Measurements from ENCODE around the gene YBX1. TPM values are rescaled to one million over a fixed set of nuclear protein-coding genes. Genes with fewer than 3 reads are reported as not detected.

YBX1 gene
- total and polyA plus RNA-seq, 2 of the 13 experiments (the other 11 are each of a cell fraction or from before 2014, with no cell fraction given) = 339 to 628 TPM

- peak; percentile 95 for TF ChIP-seq DR1 (CRISPR knock-in tag; IDR thresholded peaks at IDR 0.05)
- TF ChIP-seq ZNF816 (CRISPR knock-in tag; IDR thresholded peaks at IDR 0.05; ENCODE audit: borderline replicate concordance) = peak; percentile 73; the same call in 1 of the 2 replicates
- TF ChIP-seq, protein P1, sequence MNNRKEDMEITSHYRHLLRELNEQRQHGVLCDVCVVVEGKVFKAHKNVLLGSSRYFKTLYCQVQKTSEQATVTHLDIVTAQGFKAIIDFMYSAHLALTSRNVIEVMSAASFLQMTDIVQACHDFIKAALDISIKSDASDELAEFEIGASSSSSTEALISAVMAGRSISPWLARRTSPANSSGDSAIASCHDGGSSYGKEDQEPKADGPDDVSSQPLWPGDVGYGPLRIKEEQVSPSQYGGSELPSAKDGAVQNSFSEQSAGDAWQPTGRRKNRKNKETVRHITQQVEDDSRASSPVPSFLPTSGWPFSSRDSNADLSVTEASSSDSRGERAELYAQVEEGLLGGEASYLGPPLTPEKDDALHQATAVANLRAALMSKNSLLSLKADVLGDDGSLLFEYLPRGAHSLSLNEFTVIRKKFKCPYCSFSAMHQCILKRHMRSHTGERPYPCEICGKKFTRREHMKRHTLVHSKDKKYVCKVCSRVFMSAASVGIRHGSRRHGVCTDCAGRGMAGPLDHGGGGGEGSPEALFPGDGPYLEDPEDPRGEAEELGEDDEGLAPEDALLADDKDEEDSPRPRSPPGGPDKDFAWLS (CRISPR knock-in tag; IDR thresholded peaks at IDR 0.05; ENCODE audit: borderline replicate concordance) = no peak
- TF ChIP-seq MATR3 (CRISPR knock-in tag; IDR thresholded peaks at IDR 0.05) = no peak
- TF ChIP-seq ARID5B (CRISPR knock-in tag; IDR thresholded peaks at IDR 0.05) = peak; percentile 61
- TF ChIP-seq, protein P2, sequence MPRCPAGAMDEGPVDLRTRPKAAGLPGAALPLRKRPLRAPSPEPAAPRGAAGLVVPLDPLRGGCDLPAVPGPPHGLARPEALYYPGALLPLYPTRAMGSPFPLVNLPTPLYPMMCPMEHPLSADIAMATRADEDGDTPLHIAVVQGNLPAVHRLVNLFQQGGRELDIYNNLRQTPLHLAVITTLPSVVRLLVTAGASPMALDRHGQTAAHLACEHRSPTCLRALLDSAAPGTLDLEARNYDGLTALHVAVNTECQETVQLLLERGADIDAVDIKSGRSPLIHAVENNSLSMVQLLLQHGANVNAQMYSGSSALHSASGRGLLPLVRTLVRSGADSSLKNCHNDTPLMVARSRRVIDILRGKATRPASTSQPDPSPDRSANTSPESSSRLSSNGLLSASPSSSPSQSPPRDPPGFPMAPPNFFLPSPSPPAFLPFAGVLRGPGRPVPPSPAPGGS (CRISPR knock-in tag; IDR thresholded peaks at IDR 0.05) = peak; percentile 80
- TF ChIP-seq KMT2A (CRISPR knock-in tag; IDR thresholded peaks at IDR 0.05) = peak; percentile 87
- TF ChIP-seq MAFF (IDR thresholded peaks at IDR 0.05; ENCODE audit: low read depth, low read length) = no peak
- TF ChIP-seq, protein P3, sequence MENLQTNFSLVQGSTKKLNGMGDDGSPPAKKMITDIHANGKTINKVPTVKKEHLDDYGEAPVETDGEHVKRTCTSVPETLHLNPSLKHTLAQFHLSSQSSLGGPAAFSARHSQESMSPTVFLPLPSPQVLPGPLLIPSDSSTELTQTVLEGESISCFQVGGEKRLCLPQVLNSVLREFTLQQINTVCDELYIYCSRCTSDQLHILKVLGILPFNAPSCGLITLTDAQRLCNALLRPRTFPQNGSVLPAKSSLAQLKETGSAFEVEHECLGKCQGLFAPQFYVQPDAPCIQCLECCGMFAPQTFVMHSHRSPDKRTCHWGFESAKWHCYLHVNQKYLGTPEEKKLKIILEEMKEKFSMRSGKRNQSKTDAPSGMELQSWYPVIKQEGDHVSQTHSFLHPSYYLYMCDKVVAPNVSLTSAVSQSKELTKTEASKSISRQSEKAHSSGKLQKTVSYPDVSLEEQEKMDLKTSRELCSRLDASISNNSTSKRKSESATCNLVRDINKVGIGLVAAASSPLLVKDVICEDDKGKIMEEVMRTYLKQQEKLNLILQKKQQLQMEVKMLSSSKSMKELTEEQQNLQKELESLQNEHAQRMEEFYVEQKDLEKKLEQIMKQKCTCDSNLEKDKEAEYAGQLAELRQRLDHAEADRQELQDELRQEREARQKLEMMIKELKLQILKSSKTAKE (CRISPR knock-in tag; IDR thresholded peaks at IDR 0.05; ENCODE audit: borderline replicate concordance) = no peak
- no peak for TF ChIP-seq PHF5A (CRISPR knock-in tag; IDR thresholded peaks at IDR 0.05; ENCODE audit: low read depth, unreplicated experiment)
- no peak for TF ChIP-seq U2AF1 (optimal IDR thresholded peaks at IDR 0.05; ENCODE audit: low read depth, low read length)
- peak; percentile 82; the same call in 1 of the 2 replicates for TF ChIP-seq ZNF235 (CRISPR knock-in tag; IDR thresholded peaks at IDR 0.05; ENCODE audit: borderline replicate concordance)
- TF ChIP-seq ZNF850 (CRISPR knock-in tag; conservative IDR thresholded peaks at IDR 0.05) = no peak
- TF ChIP-seq LCORL (IDR thresholded peaks at IDR 0.05) = no peak
- TF ChIP-seq LCORL (CRISPR knock-in tag; IDR thresholded peaks at IDR 0.05) = no peak
- no peak; the same call in 1 of the 2 replicates for TF ChIP-seq ZNF230 (CRISPR knock-in tag; IDR thresholded peaks at IDR 0.05)
- TF ChIP-seq HIVEP1 (CRISPR knock-in tag; IDR thresholded peaks at IDR 0.05) = peak; percentile 81
- TF ChIP-seq ZNF720 (CRISPR knock-in tag; IDR thresholded peaks at IDR 0.05) = no peak
- TF ChIP-seq, protein P4, sequence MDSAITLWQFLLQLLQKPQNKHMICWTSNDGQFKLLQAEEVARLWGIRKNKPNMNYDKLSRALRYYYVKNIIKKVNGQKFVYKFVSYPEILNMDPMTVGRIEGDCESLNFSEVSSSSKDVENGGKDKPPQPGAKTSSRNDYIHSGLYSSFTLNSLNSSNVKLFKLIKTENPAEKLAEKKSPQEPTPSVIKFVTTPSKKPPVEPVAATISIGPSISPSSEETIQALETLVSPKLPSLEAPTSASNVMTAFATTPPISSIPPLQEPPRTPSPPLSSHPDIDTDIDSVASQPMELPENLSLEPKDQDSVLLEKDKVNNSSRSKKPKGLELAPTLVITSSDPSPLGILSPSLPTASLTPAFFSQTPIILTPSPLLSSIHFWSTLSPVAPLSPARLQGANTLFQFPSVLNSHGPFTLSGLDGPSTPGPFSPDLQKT (CRISPR knock-in tag; IDR thresholded peaks at IDR 0.05; ENCODE audit: borderline replicate concordance) = no peak
Measured at GRCh38 chr1:42681741-42682483, at the start of gene YBX1 (continued).

Data from HepG2 (cell line).